HCT116 (cell line): ENCODE data around the gene KCNJ10. TPM values are rescaled to one million over a fixed set of nuclear protein-coding genes. Genes with fewer than 3 reads are reported as not detected.

Experiments used
- ATAC-seq: fragments of 200-7000 bp; cut with Tn5 transposase; 2 replicates; pipeline ENCODE4 v1.9.1; 2020; ENCODE audit warnings: mild to moderate bottlenecking, moderate library complexity
- BruUV-seq: library from RNA; stranded (reverse); fragments of 400-500 nt; replicated peaks from 2 replicates; lab custom pipeline; 2021; lab: Mats Ljungman, UMichigan
- CTCF ChIA-PET: fragments of 300-600 bp; sonication (Branson Sonifier 250); formaldehyde crosslinking; loops from one replicate; lab custom pipeline; 2021; ENCODE audit warnings: antibody characterized with exemption; lab: Charles Lee
- POLR2A ChIA-PET: fragments of 300-600, 350-600 bp; sonication (Branson Sonifier 250); formaldehyde crosslinking; loops from one replicate; lab custom pipeline; 2021; ENCODE audit warnings: antibody characterized with exemption; lab: Charles Lee
- RAD21 ChIA-PET, 2 experiments: fragments of 300-600 bp; sonication (Branson Sonifier 250); formaldehyde crosslinking; loops; one replicate each; lab custom pipeline; 2023; ENCODE audit warnings: low total read pairs in 2 of 2; ENCODE audit not compliant: uncharacterized antibody in 2 of 2, unreplicated experiment in 2 of 2, low non-redundant PET in 1 of 2; lab: Charles Lee
- DNase-seq: peaks from one replicate; pipeline ENCODE4 v3.0.0-alpha.2; 2010; ENCODE audit warnings: low read depth, low spot score
- H2AFZ ChIP-seq: fragments of 200-600 bp; shearing (Covaris generic), sonication (generic); 2 replicates; pipeline ENCODE4 v1.6.1; 2017; ENCODE audit warnings: low read depth, mixed run types, mixed read lengths, antibody characterized with exemption, low read length; ENCODE audit not compliant: poor library complexity, severe bottlenecking
- H3K27ac ChIP-seq: 2 replicates; pipeline ENCODE4 v1.5.1; 2012; ENCODE audit warnings: low read depth, low read length
- H3K27me3 ChIP-seq: fragments of 200-600 bp; sonication (generic); 2 replicates; pipeline ENCODE4 v1.6.1; 2016; ENCODE audit warnings: mixed run types, low read length, mixed read lengths; ENCODE audit not compliant: insufficient read depth
- H3K36me3 ChIP-seq, 2 experiments: fragments of 200-500 bp in 1 of 2; fragments of 200-600 bp in 1 of 2; sonication (Bioruptor generic) in 1 of 2; sonication (generic) in 1 of 2; 2 replicates each; pipeline versions ENCODE4 v1.5.1 to v1.6.1; 2014 to 2016; ENCODE audit warnings: low read length in 2 of 2, inconsistent platforms in 1 of 2, mixed read lengths in 1 of 2, mixed run types in 1 of 2; ENCODE audit not compliant: insufficient read depth in 2 of 2, control insufficient read depth in 1 of 2
- H3K4me1 ChIP-seq, 2 experiments: fragments of 200-600 bp in 1 of 2; sonication (generic) in 1 of 2; 2 replicates each; pipeline versions ENCODE4 v1.5.1 to v1.6.1; 2012 to 2017; ENCODE audit warnings: low read length in 2 of 2, inconsistent platforms in 1 of 2, mild to moderate bottlenecking in 1 of 2, mixed read lengths in 1 of 2, mixed run types in 1 of 2, moderate library complexity in 1 of 2; ENCODE audit not compliant: insufficient read depth in 2 of 2, control insufficient read depth in 1 of 2
- H3K4me2 ChIP-seq: fragments of 200-600 bp; sonication (generic); 2 replicates; pipeline ENCODE4 v1.6.1; 2017; ENCODE audit warnings: mixed run types, low read length, mixed read lengths
- H3K4me3 ChIP-seq, 2 experiments: fragments of 200-600 bp in 1 of 2; sonication (generic) in 1 of 2; replicated peaks in 1 of 2; 2 replicates each; pipeline ENCODE4 v1.5.1; 2011 to 2016; ENCODE audit warnings: low read length in 2 of 2, control low read depth in 1 of 2, low read depth in 1 of 2, mild to moderate bottlenecking in 1 of 2, mixed read lengths in 1 of 2, mixed run types in 1 of 2
- H3K79me2 ChIP-seq: fragments of 200-600 bp; sonication (generic); 2 replicates; pipeline ENCODE4 v1.6.1; 2017; ENCODE audit warnings: mild to moderate bottlenecking, mixed run types, low read length, moderate library complexity, mixed read lengths; ENCODE audit not compliant: insufficient read depth
- H3K9ac ChIP-seq: fragments of 200-600 bp; sonication (generic); 2 replicates; pipeline ENCODE4 v1.6.1; 2016; ENCODE audit warnings: low read length, mixed read lengths
- H3K9me2 ChIP-seq: fragments of 200-600 bp; sonication (generic), shearing (Covaris generic); 2 replicates; pipeline ENCODE4 v1.6.1; 2017; ENCODE audit warnings: mixed run types, mild to moderate bottlenecking, moderate library complexity; ENCODE audit not compliant: insufficient read depth
- H3K9me3 ChIP-seq, 2 experiments: fragments of 200-500 bp in 1 of 2; fragments of 200-600 bp in 1 of 2; sonication (Bioruptor generic) in 1 of 2; sonication (generic) in 1 of 2; 2 replicates each; pipeline ENCODE4 v1.6.1; 2014 to 2017; ENCODE audit warnings: low read length in 2 of 2, mixed read lengths in 2 of 2, inconsistent platforms in 1 of 2, low read depth in 1 of 2, mild to moderate bottlenecking in 1 of 2, mixed run types in 1 of 2, moderate library complexity in 1 of 2; ENCODE audit not compliant: control insufficient read depth in 1 of 2, insufficient read depth in 1 of 2
- H4K20me1 ChIP-seq: fragments of 200-600 bp; sonication (generic), shearing (Covaris generic); 2 replicates; pipeline ENCODE4 v1.6.1; 2017; ENCODE audit warnings: mixed run types, mild to moderate bottlenecking, moderate library complexity; ENCODE audit not compliant: insufficient read depth
- CBX3 ChIP-seq: IDR thresholded peaks from 2 replicates; pipeline ENCODE4 v1.6.1; 2012; ENCODE audit warnings: low read depth
- ELF1 ChIP-seq: IDR thresholded peaks from 2 replicates; pipeline ENCODE4 v1.6.1; 2012; ENCODE audit warnings: low read depth, borderline replicate concordance
- EZH2 ChIP-seq: fragments of 200-600 bp; sonication (generic); IDR thresholded peaks from 2 replicates; pipeline ENCODE4 v1.6.1; 2017; ENCODE audit warnings: antibody characterized with exemption, mixed run types
- EZH2phosphoT487 ChIP-seq: fragments of 200-600 bp; IDR thresholded peaks from 2 replicates; pipeline ENCODE4 v1.6.1; 2018; ENCODE audit warnings: antibody characterized with exemption, borderline replicate concordance
- FOSL1 ChIP-seq: IDR thresholded peaks from 2 replicates; pipeline ENCODE4 v1.6.1; 2012; ENCODE audit warnings: low read depth
- JUND ChIP-seq: IDR thresholded peaks from 2 replicates; pipeline ENCODE4 v1.6.1; 2012
- POLR2A ChIP-seq: IDR thresholded peaks from 2 replicates; pipeline ENCODE4 v1.7.0; 2011; ENCODE audit warnings: borderline replicate concordance; ENCODE audit not compliant: insufficient read depth, insufficient read length; ENCODE audit errors: extremely low read depth
- RAD21 ChIP-seq: IDR thresholded peaks from 2 replicates; pipeline ENCODE4 v1.6.1; 2012; ENCODE audit warnings: low read depth, mild to moderate bottlenecking
- SP1 ChIP-seq: IDR thresholded peaks from 2 replicates; pipeline ENCODE4 v1.6.1; 2012; ENCODE audit warnings: low read depth
- SRF ChIP-seq: IDR thresholded peaks from 2 replicates; pipeline ENCODE4 v1.6.1; 2012; ENCODE audit warnings: low read depth
- YY1 ChIP-seq: IDR thresholded peaks from 2 replicates; pipeline ENCODE4 v1.6.1; 2011; ENCODE audit warnings: low read length, low read depth, moderate library complexity, mild to moderate bottlenecking; ENCODE audit not compliant: insufficient replicate concordance; ENCODE audit errors: extremely low read depth
- ZFX ChIP-seq: fragments of 450-650 bp; IDR thresholded peaks from 2 replicates; pipeline ENCODE4 v1.6.1; 2017
- ZNF274 ChIP-seq: fragments of 200-500 bp; sonication (Bioruptor generic); IDR thresholded peaks from 2 replicates; pipeline ENCODE4 v1.6.1; 2014; ENCODE audit warnings: mild to moderate bottlenecking, low read depth, low read length, inconsistent platforms
- intact Hi-C: fragments of 100-400 bp; cut with micrococcal nuclease; formaldehyde crosslinking; loops from 2 replicates; pipeline ENCODE4 v1.10.0; 2022
- total RNA-seq: library from RNA; stranded (reverse); gene quantifications from one replicate; pipeline ENCODE4 v1.2.1, GENCODE V29; 2021; ENCODE audit not compliant: unreplicated experiment
- TF ChIP-seq, protein P1 (sequence below): IDR thresholded peaks from 2 replicates; pipeline ENCODE4 v1.6.1; 2012
- TF ChIP-seq, protein P2 (sequence below), 3 experiments: fragments of 200-600 bp in 1 of 3; sonication (generic) in 1 of 3; IDR thresholded peaks in 2 of 3; conservative IDR thresholded peaks in 1 of 3; 2 replicates each; pipeline ENCODE4 v1.5.1; 2012 to 2017; ENCODE audit warnings: low read depth in 2 of 3, low read length in 2 of 3, antibody characterized with exemption in 1 of 3, borderline replicate concordance in 1 of 3, control low read depth in 1 of 3, mild to moderate bottlenecking in 1 of 3, mixed read lengths in 1 of 3, mixed run types in 1 of 3, moderate library complexity in 1 of 3; ENCODE audit not compliant: insufficient read depth in 1 of 3
- TF ChIP-seq, protein P3 (sequence below): IDR thresholded peaks from 2 replicates; pipeline ENCODE4 v1.6.1; 2011; ENCODE audit warnings: mild to moderate bottlenecking, low read length, moderate library complexity; ENCODE audit not compliant: insufficient replicate concordance; ENCODE audit errors: extremely low read depth

KCNJ10 gene
- total RNA-seq, 1 experiment from 2014 or later = 0.57 TPM

DNA sequence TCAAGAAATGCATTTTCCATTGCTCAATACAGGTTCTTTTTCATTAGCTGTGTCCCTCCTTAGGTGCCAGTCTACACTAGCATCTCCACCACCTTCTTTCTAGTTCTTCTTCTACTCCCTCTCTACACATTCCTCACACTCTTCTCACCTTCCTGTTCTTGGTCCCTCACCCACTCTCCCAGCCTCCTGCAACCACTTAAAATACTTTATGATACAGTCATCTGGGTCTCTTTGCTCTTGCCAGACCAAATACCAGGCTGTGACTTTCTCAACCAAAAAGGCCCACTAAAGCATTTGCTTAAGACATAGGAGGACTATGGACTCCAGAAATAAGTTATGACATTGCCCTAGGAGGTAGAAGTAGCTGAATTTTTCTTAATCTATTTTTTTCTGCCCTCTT lies 73.3 kb downstream of the KCNJ10 start:
- ATAC-seq (peak; percentile 50), DNase-seq (no peak)
- Histone ChIP-seq H2AFZ (no peak overlapping the region), H3K79me2 (no peaks in the 10 kb centered on the region), H3K4me3 (no peak overlapping the region), H3K4me1 (peaks cover 0 to 10% of the 10 kb centered on the region in 2 experiments; a peak in 2 of 4 replicates), H3K27me3 (no peaks in the 10 kb centered on the region), H3K9ac (no peak overlapping the region), H3K9me2 (peaks cover 2% of the 10 kb centered on the region; the same call in 1 of the 2 replicates), H3K27ac (no peak overlapping the region), H3K9me3 (no peaks in the 10 kb centered on the region), H3K36me3 (no peaks in the 10 kb centered on the region), H4K20me1 (no peaks in the 10 kb centered on the region), H3K4me2 (peak overlapping the region; percentile 27)
- ChIA-PET POLR2A (no interaction called here), CTCF (interaction anchor here (1.6 kb wide), 1 partner anchor 9 kb away, joined by 3 read pairs; no protein-coding TSS in a partner anchor), RAD21 (no interaction called here)
- TF ChIP-seq JUND (peak; percentile 31; the same call in 1 of the 2 replicates), EZH2phosphoT487 (no peak), FOSL1 (no peak)
- intact Hi-C loops = no loop called here
- no TSS peak for BruUV-seq

DNA sequence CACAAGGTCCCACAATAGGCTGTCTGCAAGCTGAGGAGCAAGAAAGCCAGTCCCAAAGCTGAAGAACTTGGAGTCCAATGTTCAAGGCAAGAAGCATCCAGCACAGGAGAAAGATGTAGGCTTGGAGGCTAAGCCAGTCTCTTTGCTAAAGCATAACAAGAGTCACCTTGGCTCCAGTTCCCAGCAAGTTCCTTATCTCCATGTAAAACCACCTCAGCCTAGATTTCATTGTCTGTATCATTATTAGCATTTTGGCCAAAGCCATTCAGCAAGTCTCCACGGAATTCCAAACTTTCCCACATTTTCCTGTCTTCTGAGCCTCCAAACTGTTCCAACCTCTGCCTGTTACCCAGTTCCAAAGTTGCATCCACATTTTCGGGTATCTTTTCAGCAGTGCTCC lies 75.1 kb downstream of the KCNJ10 start:
- H3K4me1 ChIP-seq = peaks cover 0 to 13% of the 10 kb centered on the region in 2 experiments; a peak in 2 of 4 replicates
- ChIA-PET RAD21 (no interaction called here), POLR2A (no interaction called here), CTCF (interaction anchor here (1.6 to 2.1 kb wide), 2 partner anchors 11 to 12 kb away, joined by 3 to 10 read pairs; no protein-coding TSS in a partner anchor)
- ATAC-seq = no peak
- H3K79me2 ChIP-seq = no peaks in the 10 kb centered on the region
- no peaks in the 10 kb centered on the region for H3K9me3 ChIP-seq
- H3K9ac ChIP-seq = no peak overlapping the region
- no peak overlapping the region for H3K4me2 ChIP-seq
- peaks cover 2% of the 10 kb centered on the region; the same call in 1 of the 2 replicates for H3K9me2 ChIP-seq
- no peaks in the 10 kb centered on the region for H3K36me3 ChIP-seq
- H2AFZ ChIP-seq = no peak overlapping the region
- DNase-seq = no peak
- H3K27me3 ChIP-seq = no peaks in the 10 kb centered on the region
- intact Hi-C loops = no loop called here
- no TSS peak for BruUV-seq
- no peak overlapping the region for H3K27ac ChIP-seq
- no peaks in the 10 kb centered on the region for H4K20me1 ChIP-seq
- no peak overlapping the region for H3K4me3 ChIP-seq
- TF ChIP-seq, protein P1, sequence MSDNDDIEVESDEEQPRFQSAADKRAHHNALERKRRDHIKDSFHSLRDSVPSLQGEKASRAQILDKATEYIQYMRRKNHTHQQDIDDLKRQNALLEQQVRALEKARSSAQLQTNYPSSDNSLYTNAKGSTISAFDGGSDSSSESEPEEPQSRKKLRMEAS = no peak
- no peak for TF ChIP-seq ZNF274
- no peak for TF ChIP-seq YY1
- TF ChIP-seq POLR2A = no peak
- TF ChIP-seq, protein P2, sequence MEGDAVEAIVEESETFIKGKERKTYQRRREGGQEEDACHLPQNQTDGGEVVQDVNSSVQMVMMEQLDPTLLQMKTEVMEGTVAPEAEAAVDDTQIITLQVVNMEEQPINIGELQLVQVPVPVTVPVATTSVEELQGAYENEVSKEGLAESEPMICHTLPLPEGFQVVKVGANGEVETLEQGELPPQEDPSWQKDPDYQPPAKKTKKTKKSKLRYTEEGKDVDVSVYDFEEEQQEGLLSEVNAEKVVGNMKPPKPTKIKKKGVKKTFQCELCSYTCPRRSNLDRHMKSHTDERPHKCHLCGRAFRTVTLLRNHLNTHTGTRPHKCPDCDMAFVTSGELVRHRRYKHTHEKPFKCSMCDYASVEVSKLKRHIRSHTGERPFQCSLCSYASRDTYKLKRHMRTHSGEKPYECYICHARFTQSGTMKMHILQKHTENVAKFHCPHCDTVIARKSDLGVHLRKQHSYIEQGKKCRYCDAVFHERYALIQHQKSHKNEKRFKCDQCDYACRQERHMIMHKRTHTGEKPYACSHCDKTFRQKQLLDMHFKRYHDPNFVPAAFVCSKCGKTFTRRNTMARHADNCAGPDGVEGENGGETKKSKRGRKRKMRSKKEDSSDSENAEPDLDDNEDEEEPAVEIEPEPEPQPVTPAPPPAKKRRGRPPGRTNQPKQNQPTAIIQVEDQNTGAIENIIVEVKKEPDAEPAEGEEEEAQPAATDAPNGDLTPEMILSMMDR (IDR thresholded peaks at IDR 0.05 in 2 of 3, conservative IDR thresholded peaks at IDR 0.05 in 1 of 3; ENCODE audit: borderline replicate concordance in 1 of 3, insufficient read depth in 1 of 3, low read depth in 2 of 3, low read length in 2 of 3) = no peak
- no peak for TF ChIP-seq SP1
- no peak for TF ChIP-seq RAD21
- TF ChIP-seq, protein P3, sequence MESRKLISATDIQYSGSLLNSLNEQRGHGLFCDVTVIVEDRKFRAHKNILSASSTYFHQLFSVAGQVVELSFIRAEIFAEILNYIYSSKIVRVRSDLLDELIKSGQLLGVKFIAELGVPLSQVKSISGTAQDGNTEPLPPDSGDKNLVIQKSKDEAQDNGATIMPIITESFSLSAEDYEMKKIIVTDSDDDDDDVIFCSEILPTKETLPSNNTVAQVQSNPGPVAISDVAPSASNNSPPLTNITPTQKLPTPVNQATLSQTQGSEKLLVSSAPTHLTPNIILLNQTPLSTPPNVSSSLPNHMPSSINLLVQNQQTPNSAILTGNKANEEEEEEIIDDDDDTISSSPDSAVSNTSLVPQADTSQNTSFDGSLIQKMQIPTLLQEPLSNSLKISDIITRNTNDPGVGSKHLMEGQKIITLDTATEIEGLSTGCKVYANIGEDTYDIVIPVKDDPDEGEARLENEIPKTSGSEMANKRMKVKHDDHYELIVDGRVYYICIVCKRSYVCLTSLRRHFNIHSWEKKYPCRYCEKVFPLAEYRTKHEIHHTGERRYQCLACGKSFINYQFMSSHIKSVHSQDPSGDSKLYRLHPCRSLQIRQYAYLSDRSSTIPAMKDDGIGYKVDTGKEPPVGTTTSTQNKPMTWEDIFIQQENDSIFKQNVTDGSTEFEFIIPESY = no peak
- no peak for TF ChIP-seq ELF1
- TF ChIP-seq SRF = no peak
- TF ChIP-seq EZH2 = no peak
- TF ChIP-seq EZH2phosphoT487 = no peak
- TF ChIP-seq CBX3 = no peak
- TF ChIP-seq ZFX = no peak
